A172 (cell line): ENCODE results near the gene ASIP. TPM values are rescaled to one million over a fixed set of nuclear protein-coding genes. Genes with fewer than 3 reads are reported as not detected.
A peak's percentile ranks its signal among the peaks of the same experiment; 100 is the strongest.
"Not testable (repeated sequence)": the region's sequence is repeated elsewhere in the genome, so short reads cannot be mapped to it uniquely, and the experiment has no call there.

Experiments used
- DNase-seq: peaks from one replicate; pipeline ENCODE4 v3.0.0-alpha.2; 2015; ENCODE audit warnings: low spot score
- total RNA-seq: library from RNA; depleted of rRNA; stranded (reverse); fragments of >200 nt; shearing (Covaris generic); gene quantifications from 2 replicates; pipeline ENCODE4 v1.2.3, GENCODE V29; 2014; rRNA removed

Gene ASIP
- total RNA-seq = not detected in 2 replicates

GRCh38 chr20:34240693-34241615 lies at the start of gene ASIP:
Gene ASIP (plus strand): TSS chr20:34241423. CDS start chr20:34260375, 18,952 bp downstream.
- DNase-seq = no peak

- DNase-seq = no peak
Observed at GRCh38 chr20:34193051-34193450, 48.2 kb upstream of the ASIP start.

- DNase-seq = no peak
Observed at GRCh38 chr20:34199183-34199582, 42.0 kb upstream of the ASIP start.

- DNase-seq = no peak
Observed at GRCh38 chr20:34200023-34200422, 41.2 kb upstream of the ASIP start.

GRCh38 chr20:34201531-34201930 lies 39.7 kb upstream of the ASIP start:
- DNase-seq = no peak

- DNase-seq = not testable (repeated sequence)
Observed at GRCh38 chr20:34205172-34205880, 35.9 kb upstream of the ASIP start.

GRCh38 chr20:34209111-34209510 lies 32.1 kb upstream of the ASIP start:
- DNase-seq = no peak

- no peak for DNase-seq
Observed at GRCh38 chr20:34210271-34210670, 31.0 kb upstream of the ASIP start.

- DNase-seq = no peak
Observed at GRCh38 chr20:34211591-34211990, 29.6 kb upstream of the ASIP start.

- no peak for DNase-seq
Observed at GRCh38 chr20:34213213-34213612, 28.0 kb upstream of the ASIP start.

- peak; percentile 81 for DNase-seq
Observed at GRCh38 chr20:34215711-34216381, 25.4 kb upstream of the ASIP start.

GRCh38 chr20:34216382-34216742 lies 24.9 kb upstream of the ASIP start:
- DNase-seq = no peak

GRCh38 chr20:34220561-34220960 lies 20.7 kb upstream of the ASIP start:
- DNase-seq = peak; percentile 56

- peak; percentile 76 for DNase-seq
Observed at GRCh38 chr20:34222208-34222607, 19.0 kb upstream of the ASIP start.

- not testable (repeated sequence) for DNase-seq
Observed at GRCh38 chr20:34224251-34224650, 17.0 kb upstream of the ASIP start.

GRCh38 chr20:34231634-34232033 lies 9.6 kb upstream of the ASIP start:
- DNase-seq = no peak

GRCh38 chr20:34232494-34233087 lies 8.6 kb upstream of the ASIP start:
- DNase-seq = no peak

- DNase-seq = no peak
Observed at GRCh38 chr20:34233687-34234086, 7.5 kb upstream of the ASIP start.

- DNase-seq = no peak
Observed at GRCh38 chr20:34235875-34236274, 5.3 kb upstream of the ASIP start.

- no peak for DNase-seq
Observed at GRCh38 chr20:34237942-34238341, 3.3 kb upstream of the ASIP start.

GRCh38 chr20:34240121-34240520 lies 1.1 kb upstream of the ASIP start:
- no peak for DNase-seq

- not testable (repeated sequence) for DNase-seq
Observed at GRCh38 chr20:34242015-34242414, 792 bp downstream of the ASIP start.
